GM19240 (cell line): ENCODE data around the gene AOAH.

Experiments used
- DNase-seq: peaks from one replicate; pipeline ENCODE4 v3.0.0; 2011; ENCODE audit warnings: low spot score; ENCODE audit not compliant: insufficient read length

The AOAH gene

DNA sequence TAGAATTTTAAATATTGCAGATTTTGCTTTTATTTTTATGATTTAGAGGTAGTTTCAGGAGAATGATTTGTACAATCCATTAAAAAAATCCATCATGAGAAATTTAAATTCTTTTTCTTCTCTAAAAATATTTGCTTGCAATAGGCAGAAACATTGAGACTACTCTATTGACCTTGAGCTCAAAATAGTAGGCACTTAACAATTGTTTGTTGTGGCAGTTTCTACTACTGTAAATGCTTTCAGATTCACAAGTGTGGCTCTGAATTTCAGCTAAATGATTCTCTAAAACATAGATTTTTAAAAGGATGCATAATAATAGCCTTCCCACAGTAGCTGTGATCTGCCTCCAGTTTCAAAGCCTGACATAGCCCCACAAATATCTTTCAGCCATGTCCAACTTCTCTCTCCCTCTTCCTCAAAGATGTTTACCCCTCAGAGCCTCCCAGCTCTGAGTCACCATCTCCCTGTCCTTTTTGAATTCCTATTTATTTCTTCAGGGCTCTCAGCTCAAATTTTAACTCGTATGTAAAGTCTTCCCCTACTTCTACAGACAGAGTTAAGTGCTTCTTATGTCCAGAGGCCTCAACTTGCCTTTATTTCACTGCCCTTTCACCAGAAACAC, 160.5 kb downstream of the AOAH start:
- DNase-seq: no peak

DNA sequence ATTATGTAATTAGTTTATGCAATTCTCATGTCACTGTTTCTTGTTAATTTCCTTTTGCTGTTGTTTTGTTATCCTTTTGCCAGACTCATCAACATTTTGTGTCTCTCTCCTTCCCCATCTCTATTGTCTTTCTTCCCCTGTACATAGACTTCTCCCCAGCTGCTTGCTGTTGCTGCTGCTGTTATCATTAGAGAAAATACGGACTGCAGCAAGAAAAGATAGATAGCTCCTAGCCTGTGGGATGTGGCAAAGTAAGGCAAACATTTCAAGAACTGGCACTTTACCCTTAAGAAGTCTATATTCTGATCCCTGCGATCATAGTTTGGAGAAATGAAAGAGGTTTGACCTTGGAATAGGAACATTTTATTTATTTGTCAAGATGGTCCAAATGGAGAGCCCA, 162.2 kb downstream of the AOAH start:
- DNase-seq: no peak

DNA sequence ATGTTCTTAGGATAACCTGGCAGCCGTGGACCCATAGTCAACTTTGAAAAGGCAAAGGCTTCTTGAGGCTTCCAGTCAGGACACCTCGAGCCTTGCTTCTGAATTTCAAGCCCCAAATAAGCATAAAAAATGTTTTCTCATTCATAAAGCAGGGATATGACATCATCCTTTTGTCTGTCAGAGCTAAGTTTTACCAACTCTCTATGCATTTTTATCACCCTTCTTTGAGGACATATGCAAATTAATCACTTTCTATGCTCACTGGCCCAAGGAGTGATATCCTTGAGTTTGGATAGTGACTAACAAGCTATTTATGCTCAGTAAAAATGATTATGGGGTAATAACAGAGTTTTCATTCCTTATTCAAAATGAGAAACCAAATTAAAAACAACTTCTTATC, 175.3 kb downstream of the AOAH start:
- no peak for DNase-seq

DNA sequence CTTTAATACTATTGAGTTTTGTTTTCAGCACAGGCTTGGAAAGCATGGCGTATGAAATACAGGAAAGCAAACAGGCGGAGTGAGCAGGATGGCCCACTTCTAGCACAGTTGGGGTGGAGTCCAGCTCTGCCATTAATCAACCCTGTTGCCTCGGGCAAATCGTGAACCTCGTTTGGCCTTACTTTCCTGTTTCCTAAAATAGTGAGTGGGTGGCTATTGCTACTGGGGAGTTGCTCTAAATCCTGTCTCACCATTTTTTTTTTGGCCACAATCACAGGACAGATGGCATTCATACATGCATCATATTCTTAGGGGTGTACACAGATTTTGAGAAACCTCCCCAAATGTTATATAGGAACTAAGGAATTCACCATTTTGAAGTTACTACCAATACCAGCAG, 176.9 kb downstream of the AOAH start:
- no peak for DNase-seq

DNA sequence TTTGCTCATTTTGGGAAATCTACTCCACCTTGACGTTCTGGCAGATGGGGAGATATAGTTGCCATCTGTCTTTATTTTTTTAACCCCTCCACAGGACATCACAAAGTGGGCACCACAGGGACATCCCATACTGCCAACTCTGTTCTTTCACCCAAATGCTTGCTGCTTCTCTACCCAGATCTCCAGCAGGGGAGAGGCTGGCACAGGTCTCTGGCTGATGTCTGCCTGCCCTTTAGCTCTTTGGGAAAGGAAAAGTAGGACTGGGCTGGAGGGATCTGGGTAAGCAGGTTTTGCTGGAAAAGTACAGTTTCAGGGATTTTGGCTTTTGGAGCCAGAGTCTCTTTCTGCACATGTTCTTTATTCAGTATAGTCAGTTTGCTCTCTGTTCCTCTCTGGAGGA, 178.0 kb downstream of the AOAH start:
- no peak for DNase-seq

DNA sequence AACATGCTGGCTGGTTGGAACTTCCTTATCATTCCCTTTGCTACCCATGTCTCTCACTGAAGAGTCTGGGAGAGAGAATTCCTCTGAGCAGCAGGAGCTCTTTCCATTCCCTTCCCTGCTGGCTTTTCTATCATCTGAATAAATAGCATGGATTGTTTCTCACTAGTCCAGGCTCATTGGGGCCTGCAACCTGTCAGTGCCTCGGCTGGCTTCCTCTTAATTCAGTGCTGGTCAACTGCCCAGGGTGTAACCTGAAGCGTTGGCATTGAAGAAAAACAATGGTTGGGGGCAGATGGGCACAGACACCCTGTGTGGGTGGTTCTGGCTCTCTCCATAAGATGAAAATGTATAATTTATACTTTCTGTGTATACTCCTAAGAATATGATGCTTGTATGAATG, 179.0 kb downstream of the AOAH start:
- no peak for DNase-seq

DNA sequence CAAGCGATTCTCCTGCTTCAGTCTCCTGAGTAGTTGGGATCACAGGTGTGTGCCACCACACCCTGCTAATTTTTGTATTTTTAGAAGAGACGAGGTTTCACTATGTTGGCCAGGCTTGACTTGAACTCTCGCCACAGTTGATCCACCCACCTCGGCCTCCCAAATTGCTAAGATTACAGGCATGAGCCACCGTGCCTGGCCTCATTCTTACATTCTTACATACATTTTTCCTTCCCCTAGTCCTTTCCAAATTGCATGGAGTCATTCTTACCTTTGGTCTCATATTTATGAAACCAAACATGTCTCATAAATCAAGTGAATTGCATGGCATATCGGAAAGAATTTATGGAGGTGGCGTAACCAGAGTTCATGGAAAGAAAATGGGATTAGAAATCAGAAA, 186.2 kb downstream of the AOAH start:
- DNase-seq: no peak

DNA sequence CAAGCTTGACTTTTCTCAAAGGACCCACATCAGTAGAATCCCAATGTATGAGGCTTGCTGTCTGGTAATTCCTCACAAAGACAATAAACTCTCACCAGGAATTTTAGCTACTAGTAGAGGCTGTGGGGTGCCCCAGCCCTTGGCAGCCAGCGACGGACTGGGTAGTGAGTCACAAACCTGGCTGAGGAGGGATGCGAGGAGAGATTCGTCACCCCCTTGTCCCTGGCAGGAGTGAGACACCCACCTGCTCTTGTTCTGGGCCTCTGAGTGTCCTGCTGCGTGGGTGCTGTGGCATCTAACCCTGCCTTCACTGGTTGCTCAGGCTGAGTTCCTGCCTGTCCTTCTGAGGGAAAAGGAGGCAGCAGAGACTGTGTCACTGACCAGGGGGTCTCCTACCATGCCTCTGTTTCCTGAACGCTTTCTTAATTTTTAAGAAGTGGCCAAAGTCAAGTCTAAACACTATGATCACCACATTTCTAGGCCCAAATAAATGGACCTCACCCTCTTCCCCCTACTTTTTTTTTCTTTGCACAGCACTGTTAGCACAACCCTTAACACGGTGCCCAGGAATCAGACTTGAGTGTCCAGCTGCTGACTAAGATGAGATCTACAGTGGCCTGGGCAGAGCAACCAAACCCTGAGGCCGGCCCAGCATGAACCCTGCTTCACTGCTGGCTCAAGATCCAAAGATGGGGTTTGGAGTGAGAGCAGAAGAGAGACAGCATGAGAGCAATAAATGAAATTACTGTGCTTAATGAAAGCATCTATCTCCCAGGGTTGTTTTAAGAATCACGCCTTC, 188.2 kb downstream of the AOAH start:
- DNase-seq: no peak

DNA sequence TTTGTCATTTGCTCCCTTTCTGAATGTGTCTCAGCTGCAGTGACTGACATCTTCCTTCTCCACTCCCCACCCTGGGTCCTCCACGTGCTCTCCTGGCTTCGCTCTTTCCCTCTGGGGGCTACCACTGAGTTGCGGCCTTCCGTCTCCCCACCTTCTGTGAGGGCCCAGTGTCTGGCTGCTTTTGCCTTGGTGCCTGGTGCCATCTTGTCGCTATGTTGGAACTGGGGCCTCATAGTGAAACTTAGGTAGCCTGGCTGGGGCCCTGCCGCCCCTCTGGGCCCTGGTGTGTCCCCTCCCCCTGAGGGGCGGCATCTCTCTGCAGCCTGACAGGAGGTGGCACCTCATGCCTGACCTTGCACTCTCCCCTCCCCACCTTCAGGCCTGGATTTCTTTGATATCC, 190.6 kb downstream of the AOAH start:
- DNase-seq: no peak

DNA sequence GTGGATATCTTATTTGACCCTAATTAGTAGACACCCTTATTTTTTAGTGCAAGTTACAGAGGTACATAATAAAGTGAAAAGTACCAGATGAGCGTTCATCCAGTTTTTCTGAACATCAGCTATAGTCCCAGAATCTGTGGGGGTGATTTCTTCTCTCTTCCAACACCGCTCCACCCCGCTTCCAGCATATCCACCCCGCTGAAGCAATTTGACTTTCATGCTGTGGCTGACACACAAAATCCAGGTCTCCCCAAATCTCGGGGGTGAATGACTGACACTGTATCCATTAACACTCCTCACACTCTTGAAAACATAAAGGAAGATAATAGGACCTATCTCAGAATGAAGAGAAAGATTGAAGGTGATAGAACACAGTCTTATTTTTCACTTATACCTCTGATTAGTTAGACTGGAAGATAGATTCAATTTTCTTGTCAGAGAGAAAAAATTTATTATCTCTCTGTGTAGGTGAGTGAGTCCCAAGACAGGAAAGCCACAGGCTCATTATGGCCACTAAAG, 191.3 kb downstream of the AOAH start:
- no peak for DNase-seq

DNA sequence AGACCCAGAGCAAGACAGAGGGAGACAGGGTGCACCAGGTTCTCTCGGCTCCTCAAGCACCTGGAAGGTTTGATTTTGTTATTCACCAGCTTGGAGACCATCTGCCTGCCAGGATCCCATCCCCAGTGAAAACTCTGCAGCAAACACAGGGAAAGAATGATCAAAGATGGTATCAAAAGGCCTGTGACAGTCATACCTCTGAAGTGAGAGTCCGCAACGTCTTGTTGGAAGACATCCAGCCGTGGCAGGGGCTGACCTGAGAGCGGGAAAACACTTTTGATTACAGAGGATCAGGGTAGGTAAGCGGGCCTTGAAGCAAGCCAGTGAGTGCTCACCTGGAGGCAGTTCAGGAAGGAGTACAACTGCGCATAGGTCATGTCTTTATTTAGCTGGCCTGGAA, 192.3 kb downstream of the AOAH start:
- no peak for DNase-seq

DNA sequence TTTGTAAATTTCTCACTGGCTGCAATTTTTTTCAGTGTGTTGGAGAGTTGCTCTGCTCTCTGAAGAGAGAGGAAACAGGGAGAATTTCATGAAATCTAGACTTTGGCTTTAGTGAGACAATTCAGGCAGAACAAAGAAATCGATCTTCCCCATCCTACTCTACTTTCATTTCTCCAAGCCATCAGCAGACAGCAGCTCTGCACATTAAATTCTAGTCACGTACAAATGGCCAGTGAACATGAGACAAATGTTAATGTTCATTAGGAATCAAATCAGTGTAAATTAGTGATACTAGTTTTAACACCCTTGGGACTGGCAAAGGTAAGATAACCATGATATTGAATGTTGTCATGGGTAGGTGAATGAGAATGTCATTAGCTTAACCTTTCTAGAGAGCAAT, 193.8 kb downstream of the AOAH start:
- DNase-seq: no peak

DNA sequence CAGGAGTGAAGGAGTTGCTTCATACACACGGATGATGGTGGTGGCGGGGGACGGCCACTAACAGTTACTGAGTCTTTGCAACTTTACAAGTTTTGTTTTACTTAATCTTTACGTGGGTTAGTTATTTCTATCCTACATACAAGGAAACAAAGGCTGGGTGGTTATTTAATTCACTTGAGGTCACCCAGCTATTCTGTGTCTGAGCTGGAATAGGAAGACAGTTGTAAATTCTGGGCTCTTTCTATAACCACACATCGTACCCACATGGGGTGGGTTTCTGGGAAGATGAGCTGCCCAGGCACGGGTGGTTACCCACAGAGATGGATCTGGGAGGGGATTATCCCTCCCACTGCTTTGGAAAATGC, 196.8 kb downstream of the AOAH start:
- DNase-seq: no peak

DNA sequence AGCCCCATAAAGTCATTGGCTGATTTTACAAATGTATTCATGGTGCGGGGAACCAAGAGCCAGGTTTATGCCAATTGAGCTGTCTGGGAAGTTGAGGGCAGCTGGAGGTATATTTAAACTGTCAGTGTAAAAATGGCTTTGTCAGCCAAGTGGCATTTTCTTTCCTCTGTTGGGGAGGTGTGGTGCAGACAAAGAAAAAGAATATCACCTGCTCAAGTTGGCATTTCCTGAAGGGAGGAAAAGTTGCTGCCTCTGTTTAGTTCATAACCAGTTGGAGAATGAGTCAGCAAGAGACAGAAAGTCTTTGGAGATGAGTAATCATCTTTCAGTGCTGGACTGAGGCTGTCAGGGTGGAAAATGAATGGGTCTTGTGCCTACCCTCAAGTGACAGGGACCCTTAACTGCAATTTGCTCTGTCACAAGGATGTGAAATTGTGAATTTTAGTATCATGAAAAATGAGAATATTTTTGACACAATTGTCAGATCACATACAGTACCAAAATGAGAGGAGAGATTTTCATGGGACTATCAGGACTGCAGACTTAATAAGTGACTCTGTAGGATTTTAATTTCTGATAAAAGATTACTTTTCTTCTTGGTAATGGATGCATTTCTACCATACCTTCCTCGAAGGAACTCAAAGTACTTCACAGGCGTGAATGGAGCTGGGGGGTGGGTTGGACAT, 197.3 kb downstream of the AOAH start:
- peak; percentile 29 for DNase-seq

DNA sequence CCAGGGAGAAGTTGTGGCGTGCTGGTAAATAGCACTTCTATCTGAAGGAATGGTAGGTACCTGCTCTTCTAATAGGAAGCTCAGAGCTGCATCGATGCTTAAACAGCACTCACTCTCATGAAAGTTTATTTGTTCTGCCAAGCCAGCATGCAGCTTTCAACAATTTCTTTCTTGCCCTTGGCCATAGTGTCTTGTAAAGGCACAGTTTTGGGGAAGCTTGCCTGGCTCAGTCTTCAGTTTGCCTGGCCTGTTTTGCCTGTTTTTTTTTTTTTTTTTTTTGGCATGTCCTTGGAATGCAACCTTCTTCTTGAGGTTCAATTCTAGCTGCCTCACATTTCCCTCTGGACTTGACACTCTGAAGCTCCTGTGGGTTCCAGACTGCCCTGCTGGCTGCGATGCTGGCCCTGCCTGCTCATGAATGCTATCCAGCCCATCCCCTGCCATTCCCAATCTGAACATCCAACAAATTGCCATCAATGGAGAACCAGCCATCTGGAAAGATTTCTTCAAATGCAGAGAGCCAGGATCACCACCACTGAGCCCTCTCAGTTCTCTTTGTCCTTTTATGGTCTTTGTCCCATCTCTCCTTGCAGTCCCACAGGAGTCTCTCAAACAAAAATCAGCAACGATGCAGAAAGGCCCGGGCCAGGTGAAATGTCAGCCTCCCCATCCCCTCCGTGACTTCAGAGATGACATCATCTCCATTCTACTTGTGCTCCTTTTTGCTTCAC, 200.8 kb downstream of the AOAH start:
- no peak for DNase-seq

DNA sequence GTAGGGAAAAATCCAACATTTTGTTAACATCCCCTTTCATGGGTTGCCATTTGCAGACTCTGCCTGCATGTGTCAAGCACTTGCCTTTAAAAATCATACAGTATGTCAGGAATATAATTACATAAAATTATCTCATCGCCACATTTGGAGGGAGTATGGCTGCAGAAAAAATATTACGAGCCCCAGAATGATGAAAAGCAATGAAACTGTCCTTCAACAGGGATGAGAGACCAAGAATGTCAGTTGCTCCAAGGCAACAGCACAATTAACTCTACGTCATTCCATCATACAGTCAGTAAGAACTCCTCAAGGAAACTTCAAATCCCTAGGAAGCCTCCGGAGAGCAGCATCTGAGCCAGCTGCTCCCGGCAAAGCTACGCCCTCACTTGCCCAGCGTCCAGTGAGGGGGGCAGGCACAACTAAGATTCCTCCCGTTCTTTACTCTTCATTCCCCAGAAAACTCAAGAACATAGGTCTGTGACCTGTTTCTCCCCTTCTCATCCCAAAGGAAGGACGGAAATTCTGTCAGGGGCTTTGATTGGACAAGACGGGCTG, 201.8 kb downstream of the AOAH start:
- no peak for DNase-seq

DNA sequence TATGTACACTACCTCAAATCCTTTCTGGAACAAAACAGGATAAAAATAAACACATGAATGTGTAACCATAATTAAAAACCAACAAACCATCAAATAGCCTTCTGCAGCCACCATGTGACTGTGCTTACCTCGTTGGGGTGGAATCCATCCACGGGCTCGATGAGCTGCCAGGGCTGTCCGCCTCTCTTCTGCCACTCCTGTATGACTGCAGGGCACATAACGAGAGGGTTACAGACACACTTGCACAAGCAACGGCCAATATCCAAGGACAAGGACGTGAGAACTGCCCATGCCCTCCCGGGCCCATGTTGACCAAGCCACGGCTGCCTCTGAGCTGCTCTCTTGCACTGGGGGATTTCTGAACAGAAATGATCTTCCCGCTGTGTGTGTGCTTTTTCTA, 202.4 kb downstream of the AOAH start:
- DNase-seq: no peak

DNA sequence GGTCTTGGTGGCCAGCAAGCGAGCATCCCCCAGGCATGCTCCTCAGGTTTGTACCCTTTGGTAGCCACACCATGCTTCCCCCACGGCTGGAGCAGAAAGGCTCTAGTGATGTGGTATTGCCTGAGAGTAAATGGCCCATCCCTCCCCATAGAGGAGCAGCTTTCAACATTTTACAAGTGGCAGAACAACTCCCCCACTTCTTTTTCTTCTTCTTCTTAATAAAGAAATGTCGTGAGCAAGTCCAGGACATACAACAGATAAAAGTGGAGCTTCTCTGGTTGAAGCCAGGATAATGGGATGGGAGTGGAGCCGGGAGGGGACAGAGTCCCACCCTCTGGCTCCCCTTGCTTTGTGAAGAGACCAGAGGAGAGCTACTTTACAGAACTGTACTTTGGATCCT, 203.2 kb downstream of the AOAH start:
- DNase-seq: no peak

DNA sequence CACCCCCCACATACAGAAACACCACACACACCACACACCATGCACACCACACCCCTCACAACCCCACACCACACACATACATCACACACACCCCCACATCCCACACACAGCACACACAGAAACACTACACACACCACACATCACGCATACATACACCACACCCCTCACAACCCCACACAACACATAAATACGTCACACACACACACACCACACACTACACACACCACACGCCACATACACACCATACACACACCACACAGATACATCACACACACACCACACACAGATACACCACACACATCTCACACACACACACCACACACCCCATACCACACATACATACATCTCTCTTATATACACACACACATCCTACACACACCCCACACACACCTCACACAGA, 208.4 kb downstream of the AOAH start:
- DNase-seq: no peak

DNA sequence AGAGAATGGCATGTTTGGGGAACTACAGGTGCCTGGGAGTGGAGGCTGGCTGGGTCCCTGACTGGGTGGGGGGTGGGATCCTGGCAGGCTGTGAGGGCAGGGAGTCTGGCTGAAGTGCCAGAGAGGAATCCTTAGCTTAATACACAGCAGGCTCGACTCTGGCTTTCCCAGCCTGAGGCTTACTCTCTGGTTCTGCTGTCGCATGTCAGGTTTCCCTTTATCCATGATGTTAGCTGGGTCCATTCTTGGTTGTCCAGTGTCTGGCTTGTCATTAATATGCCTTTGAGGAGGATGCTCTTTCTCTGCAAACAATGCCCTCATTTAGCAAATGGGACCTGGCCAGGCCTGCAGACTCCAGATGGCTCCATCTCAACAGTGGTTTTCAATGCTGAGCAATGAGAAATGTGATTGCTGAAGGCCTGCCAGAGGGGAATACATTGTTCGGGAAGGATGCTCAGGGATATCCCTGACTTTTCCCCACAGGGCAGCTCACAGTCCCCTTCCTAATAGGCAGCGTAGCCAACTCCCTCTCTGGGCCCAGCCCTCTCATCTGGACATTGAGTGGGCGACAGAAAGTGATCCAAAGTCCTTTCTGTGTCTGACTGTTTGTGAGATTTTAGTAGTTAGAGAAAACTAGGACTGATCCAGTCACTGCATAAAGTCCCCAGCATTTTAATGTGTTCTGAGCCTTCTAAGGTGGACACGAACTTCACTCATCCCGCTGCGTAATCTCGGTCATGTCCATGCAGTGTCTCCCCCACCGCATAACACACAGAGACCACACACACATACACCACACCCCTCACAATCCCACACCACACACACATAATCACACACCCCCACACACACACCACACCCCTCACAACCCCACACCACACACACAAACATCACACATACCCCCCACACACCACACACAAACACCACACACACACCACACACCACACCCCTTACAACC, 209.7 kb downstream of the AOAH start:
- DNase-seq: no peak
